Keratinocyte (primary cell): ENCODE data around the gene FIBP.

Source experiments
- EZH2 ChIP-seq: IDR thresholded peaks from one replicate; pipeline ENCODE4 v1.6.1; 2012; ENCODE audit warnings: inconsistent platforms, mild to moderate bottlenecking, low read length, moderate library complexity
- TF ChIP-seq, protein P1 (sequence below), 3 experiments: IDR thresholded peaks in 1 of 3; conservative IDR thresholded peaks in 1 of 3; optimal IDR thresholded peaks in 1 of 3; 2 replicates in 2 of 3; 3 replicates in 1 of 3; pipeline versions ENCODE3 to v1.5.1; 2011; ENCODE audit warnings: low read length in 3 of 3, mild to moderate bottlenecking in 3 of 3, moderate library complexity in 2 of 3, control low read depth in 1 of 3, inconsistent platforms in 1 of 3; ENCODE audit not compliant: insufficient read depth in 2 of 3; ENCODE audit errors: extremely low read depth in 1 of 3

GRCh38 chr11:65887723-65888162 is 528 bp downstream of the FIBP start:
- TF ChIP-seq, protein P1, sequence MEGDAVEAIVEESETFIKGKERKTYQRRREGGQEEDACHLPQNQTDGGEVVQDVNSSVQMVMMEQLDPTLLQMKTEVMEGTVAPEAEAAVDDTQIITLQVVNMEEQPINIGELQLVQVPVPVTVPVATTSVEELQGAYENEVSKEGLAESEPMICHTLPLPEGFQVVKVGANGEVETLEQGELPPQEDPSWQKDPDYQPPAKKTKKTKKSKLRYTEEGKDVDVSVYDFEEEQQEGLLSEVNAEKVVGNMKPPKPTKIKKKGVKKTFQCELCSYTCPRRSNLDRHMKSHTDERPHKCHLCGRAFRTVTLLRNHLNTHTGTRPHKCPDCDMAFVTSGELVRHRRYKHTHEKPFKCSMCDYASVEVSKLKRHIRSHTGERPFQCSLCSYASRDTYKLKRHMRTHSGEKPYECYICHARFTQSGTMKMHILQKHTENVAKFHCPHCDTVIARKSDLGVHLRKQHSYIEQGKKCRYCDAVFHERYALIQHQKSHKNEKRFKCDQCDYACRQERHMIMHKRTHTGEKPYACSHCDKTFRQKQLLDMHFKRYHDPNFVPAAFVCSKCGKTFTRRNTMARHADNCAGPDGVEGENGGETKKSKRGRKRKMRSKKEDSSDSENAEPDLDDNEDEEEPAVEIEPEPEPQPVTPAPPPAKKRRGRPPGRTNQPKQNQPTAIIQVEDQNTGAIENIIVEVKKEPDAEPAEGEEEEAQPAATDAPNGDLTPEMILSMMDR (optimal IDR thresholded peaks at IDR 0.05 in 1 of 3, IDR thresholded peaks at IDR 0.05 in 1 of 3, conservative IDR thresholded peaks at IDR 0.05 in 1 of 3; ENCODE audit: extremely low read depth in 1 of 3, insufficient read depth in 2 of 3, low read length in 3 of 3), result no peak
- no peak for TF ChIP-seq EZH2
